GM19468 (cell line): ENCODE results near the gene NCK2.
"Not testable (repeated sequence)": the region's sequence is repeated elsewhere in the genome, so short reads cannot be mapped to it uniquely, and the experiment has no call there.

Source experiments
- ATAC-seq: cut with Tn5 transposase; IDR thresholded peaks from one replicate; pipeline ENCODE4 v1.9.1; 2021; ENCODE audit warnings: mild to moderate bottlenecking, moderate library complexity, moderate number of reproducible peaks; ENCODE audit not compliant: unreplicated experiment; ENCODE audit errors: extremely low read depth

NCK2 gene

GRCh38 chr2:105754011-105754410 lies 9.3 kb downstream of the NCK2 start:
- no peak for ATAC-seq

GRCh38 chr2:105754994-105755393 lies 10.3 kb downstream of the NCK2 start:
- ATAC-seq: no peak

GRCh38 chr2:105755895-105756294 lies 11.2 kb downstream of the NCK2 start:
- no peak for ATAC-seq

DNA sequence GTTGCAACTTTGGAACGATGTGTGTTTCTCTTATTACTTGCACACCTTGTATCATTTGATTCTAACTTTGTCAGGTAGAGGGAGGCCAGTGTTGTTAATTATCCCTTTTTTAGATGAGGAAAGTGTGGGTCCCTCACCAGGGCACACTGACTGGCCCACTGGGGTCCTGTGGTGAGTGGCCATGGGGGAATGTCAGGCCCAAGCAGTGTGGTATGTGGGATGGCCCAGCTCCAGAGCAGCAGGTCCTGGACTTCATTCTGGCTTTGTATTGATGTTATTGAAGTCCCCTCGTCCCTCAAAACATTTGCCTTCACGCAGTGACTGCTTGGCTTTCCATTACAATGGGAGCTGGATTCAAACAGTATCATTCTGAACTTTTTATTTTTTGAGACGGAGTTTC lies 11.7 kb downstream of the NCK2 start:
- no peak for ATAC-seq

DNA sequence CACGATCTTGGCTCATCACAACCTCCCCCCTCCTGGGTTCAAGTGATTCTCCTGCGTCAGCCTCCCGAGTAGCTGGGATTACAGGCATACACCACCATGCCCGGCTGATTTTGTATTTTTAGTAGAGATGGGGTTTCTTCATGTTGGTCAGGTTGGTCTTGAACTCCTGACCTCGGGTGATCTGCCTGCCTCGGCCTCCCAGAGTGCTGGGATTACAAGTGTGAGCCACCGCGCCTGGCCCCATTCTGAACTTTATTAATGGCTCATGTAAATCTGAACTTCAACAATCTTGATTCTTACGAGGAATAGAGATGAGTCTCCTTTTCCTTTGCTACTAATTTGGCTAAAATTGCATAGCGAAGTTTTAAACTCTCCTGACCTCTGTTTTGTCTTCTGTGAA lies 12.2 kb downstream of the NCK2 start:
- ATAC-seq: not testable (repeated sequence)

DNA sequence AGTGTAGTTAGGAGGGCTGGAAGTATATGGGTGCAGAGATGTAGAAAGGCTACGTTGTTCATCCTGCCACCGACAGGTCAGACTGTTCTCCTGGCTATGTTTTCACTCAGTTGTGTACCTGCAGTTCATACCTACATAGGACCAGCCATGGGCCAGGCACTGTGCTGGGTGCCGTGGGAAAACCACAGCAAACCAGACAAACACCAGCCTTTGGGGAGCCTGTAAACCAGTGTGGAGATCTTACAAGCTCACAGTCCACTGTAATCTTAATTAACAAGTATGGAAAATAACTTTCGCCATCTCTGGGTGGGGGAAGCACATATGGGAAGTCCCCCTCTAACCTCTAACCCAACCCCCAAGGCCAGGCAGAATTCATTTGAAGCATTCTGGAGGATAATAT lies 12.7 kb downstream of the NCK2 start:
- ATAC-seq: no peak

GRCh38 chr2:105760191-105760590 lies 15.5 kb downstream of the NCK2 start:
- ATAC-seq: no peak

- ATAC-seq: no peak
These were observed 16.1 kb downstream of the NCK2 start for GRCh38 chr2:105760639-105761337.

DNA sequence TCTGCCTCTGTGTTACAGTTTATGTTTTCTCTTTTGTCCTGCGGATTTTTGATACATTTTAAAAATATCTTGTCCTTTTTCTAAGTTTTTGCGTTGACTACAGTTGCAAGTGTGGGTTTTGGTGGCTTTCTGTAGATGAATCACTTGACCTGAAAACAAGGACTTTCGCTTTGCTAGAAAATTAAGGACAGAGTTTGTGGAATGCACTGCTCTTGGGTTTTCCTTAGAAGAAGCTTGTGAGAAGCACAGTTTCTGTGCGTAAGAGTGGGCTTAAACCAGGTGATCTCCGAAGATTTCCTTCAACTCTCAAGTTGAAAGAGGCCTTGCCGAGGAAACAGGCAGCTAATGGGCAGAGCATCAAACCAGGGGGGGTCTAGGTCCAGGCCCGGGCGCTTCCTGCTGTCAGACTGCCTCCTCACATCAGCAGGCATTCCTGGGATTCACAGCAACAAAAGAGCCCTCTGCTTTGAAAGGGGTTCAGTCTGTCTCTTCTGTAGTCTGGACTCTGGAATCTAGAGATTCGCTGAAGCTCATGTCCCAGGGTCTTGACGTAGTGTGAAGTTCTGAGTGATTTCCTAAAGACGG lies 17.3 kb downstream of the NCK2 start:
- ATAC-seq: no peak

- ATAC-seq: no peak
These were observed 18.4 kb downstream of the NCK2 start for GRCh38 chr2:105763076-105763475.

DNA sequence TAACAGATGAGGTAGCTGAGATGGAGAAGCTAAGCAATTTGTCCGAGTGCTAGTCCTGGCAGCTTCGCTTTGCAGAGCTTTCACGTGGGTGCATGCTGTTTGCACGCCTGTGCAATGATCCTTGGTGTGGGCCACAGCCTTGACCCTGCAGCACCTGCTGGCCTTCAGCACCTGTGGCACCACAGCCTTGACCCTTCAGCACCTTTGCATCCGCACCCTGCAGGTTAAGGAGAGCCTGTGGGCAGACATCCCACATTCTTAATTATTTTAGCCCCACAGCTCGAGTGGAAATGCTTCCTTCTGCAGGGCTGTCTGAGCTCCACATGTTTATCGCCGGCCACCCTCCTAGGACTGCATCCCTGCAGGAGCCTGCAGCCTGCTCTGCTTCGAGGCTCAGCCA lies 19.3 kb downstream of the NCK2 start:
- no peak for ATAC-seq

- no peak for ATAC-seq
These were observed 20.9 kb downstream of the NCK2 start for GRCh38 chr2:105765415-105766299.

DNA sequence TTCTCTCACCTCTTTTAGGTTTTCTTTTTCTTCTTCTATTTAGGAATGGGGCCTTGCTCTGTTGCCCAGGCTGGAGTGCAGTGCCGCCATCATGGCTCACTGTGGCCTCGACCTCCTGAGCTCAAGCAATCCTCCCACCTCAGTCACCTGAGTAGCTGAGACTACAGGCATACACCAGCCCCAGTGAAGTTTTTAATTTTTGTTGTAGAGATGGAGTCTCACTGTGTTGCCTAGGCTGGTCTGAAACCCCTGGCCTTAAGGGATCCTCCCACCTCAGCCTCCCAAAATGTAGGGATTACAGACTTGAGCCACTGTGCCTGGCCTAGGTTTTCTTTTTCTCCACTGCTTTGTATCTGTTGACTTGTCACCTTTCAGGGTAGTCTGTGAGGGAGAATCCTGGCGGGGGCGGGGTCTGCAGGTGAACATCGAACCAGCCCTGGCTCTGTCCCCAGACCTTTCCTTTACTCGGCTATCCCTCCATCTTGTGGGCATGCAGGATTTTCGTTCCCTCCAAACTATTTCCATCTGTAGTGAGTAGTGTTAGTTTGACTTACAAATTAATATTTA lies 21.7 kb downstream of the NCK2 start:
- no peak for ATAC-seq

- ATAC-seq: no peak
These were observed 23.5 kb downstream of the NCK2 start for GRCh38 chr2:105768176-105768575.

DNA sequence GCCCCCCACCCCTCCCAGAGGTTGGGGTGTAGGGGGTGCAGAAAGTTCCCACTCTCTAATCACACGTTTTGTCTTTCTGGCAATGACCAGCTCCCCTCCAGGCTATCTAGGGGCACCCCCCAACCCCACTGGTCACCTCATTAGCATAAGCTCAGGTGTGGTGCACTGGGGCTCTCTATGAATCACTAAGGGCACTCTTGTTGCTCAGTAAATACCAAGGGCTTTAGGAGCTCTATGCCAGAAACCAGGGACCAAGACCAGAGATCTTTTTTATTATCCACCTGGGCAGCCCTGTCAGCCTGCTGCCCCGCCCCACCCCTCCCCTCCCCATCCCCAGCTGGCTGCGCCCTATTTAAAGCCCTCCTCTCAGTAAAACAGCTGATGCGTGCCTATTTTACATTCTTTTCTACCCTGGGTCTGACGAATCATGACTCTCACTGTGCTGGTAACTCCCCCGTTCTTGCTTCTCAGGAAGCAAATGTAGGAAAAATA lies 24.3 kb downstream of the NCK2 start:
- ATAC-seq: no peak

DNA sequence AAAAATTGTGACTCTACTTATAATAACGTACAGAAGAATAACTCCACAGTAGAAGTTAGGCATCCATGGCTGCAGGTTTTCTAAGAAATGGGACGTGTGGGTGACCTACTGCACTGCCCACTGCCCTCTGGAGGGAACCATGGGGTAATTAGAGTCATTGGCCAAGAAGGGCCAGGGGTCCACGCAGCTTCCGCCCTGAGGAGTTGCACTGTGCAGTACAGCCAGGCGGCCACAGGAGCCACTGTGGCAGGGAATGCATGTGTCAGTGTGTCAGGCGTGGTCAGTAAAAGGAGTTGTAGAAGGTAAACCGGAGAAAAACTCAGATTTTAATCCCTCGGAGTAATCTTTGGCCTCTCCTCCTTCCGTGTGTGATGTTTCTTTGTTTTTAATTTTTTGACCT lies 24.8 kb downstream of the NCK2 start:
- ATAC-seq: no peak

GRCh38 chr2:105770149-105770548 lies 25.4 kb downstream of the NCK2 start:
- no peak for ATAC-seq

DNA sequence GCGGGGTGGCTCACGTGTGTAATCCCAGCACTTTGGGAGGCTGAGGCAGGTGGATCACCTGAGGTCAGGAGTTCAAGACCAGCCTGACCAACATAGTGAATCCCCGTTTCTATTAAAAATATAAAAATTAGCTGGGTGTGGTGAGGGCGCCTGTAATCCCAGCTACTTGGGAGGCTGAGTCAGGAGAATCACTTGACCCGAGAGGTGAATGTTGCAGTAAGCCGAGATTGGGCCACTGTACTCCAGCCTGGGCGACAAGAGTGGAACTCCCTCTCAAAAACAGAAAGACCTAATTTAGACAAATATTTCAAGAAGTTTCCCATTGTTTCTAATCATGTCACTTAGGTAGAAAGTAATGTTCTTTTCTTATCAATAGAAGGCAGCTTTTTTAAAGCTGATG lies 26.6 kb downstream of the NCK2 start:
- ATAC-seq: not testable (repeated sequence)

DNA sequence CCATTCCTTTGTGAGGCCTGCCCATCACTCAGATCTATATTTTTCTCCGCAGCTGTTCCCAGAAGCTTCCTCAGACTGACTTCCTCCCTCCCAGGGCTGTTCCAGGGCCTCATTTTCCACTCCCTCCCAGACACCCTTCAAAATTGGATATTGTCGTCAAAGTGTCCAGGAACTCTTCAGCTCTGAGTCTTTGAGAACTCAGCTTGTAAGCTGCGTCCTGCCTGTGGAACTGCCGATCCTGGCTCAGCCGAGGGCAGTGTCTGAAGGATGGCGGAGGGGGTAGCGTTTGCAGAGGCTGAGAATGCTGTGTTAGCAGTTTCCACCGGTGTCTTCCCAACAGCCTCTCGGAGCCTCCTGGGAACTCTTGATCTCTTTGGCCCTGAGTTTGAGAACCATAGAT lies 27.1 kb downstream of the NCK2 start:
- no peak for ATAC-seq

DNA sequence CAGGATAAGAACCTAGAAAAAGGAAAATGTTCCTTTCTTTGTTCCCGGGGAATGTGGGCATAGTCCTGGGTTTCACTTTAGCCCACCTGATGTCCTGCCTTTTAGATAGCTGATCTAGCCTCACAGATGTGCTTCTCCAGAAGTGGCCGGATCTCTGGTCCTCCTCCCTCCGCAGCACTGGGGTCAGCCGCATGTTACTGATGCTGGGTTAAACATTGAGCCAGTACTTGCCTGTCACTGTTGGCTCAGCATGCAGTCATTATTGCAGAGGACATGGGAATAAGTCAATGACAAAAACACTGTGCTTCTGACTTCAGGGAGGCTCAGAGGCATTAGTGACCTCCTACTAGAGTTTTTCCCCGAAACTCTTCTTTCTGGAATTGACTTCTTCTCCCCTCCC lies 27.6 kb downstream of the NCK2 start:
- ATAC-seq: no peak

DNA sequence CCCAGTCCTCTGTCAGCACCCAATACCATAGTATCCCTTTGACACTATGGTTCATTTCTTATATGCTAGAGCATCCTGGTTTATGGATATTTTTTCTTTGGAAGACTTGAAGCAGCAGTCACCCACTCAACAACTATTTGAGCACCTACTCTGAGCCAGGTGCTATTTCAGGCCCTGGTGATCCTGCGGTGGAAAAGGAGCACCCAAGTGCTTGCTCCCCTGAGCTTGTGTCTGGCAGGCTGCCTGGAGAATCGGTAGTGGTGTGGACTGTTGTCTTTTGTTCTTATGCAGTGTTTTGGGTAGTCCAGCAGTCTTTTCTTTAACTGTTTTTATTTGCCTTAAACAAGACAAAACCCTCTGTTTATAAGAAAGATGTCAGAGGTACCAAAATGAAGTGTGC lies 28.9 kb downstream of the NCK2 start:
- ATAC-seq: no peak
